NCI-H526 treated with DMSO at 0.1 percent for 48 hours (cell line): ENCODE results near the gene ANKS1A.
"Not testable (repeated sequence)": the region's sequence is repeated elsewhere in the genome, so short reads cannot be mapped to it uniquely, and the experiment has no call there.

Source experiments
- DNase-seq: peaks from one replicate; lab custom pipeline; 2025; lab: John Stamatoyannopoulos, UW

ANKS1A gene, protein sequence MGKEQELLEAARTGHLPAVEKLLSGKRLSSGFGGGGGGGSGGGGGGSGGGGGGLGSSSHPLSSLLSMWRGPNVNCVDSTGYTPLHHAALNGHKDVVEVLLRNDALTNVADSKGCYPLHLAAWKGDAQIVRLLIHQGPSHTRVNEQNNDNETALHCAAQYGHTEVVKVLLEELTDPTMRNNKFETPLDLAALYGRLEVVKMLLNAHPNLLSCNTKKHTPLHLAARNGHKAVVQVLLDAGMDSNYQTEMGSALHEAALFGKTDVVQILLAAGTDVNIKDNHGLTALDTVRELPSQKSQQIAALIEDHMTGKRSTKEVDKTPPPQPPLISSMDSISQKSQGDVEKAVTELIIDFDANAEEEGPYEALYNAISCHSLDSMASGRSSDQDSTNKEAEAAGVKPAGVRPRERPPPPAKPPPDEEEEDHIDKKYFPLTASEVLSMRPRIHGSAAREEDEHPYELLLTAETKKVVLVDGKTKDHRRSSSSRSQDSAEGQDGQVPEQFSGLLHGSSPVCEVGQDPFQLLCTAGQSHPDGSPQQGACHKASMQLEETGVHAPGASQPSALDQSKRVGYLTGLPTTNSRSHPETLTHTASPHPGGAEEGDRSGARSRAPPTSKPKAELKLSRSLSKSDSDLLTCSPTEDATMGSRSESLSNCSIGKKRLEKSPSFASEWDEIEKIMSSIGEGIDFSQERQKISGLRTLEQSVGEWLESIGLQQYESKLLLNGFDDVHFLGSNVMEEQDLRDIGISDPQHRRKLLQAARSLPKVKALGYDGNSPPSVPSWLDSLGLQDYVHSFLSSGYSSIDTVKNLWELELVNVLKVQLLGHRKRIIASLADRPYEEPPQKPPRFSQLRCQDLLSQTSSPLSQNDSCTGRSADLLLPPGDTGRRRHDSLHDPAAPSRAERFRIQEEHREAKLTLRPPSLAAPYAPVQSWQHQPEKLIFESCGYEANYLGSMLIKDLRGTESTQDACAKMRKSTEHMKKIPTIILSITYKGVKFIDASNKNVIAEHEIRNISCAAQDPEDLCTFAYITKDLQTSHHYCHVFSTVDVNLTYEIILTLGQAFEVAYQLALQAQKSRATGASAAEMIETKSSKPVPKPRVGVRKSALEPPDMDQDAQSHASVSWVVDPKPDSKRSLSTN

DNA sequence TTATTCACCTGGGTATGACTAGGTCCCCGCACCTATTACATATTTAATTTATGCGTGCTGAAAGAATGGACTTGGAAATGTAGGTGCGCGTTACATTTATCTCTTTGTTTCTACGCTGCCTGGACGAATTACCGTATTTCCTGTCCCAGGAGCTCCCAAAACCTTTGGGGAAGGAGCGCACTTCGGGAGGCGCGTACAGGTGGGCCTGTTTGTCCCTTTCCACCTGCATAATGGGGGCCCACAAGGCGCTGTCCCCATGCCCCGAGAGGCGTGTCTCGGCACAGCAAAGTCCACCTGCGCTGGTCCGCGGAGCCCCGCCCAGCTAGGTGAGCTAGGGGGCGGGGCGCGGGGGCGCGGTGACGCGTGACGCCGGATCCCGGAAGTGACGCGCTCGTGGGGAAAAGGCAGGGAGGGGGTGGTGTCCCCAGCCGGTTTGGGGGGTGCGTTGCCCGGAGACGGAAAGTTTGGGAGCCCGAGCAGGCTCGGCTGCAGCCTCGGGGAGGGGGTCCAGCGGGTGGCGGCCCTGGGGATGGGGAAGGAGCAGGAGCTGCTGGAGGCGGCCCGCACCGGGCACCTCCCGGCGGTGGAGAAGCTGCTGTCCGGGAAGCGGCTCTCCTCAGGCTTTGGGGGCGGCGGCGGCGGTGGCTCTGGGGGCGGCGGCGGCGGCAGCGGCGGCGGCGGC is at the start of gene ANKS1A:
Gene ANKS1A (plus strand): TSS at position 382 of the 682 bp plus-strand sequence. CDS start 148 bp downstream, at position 530.
- peak; percentile 68 for DNase-seq

DNA sequence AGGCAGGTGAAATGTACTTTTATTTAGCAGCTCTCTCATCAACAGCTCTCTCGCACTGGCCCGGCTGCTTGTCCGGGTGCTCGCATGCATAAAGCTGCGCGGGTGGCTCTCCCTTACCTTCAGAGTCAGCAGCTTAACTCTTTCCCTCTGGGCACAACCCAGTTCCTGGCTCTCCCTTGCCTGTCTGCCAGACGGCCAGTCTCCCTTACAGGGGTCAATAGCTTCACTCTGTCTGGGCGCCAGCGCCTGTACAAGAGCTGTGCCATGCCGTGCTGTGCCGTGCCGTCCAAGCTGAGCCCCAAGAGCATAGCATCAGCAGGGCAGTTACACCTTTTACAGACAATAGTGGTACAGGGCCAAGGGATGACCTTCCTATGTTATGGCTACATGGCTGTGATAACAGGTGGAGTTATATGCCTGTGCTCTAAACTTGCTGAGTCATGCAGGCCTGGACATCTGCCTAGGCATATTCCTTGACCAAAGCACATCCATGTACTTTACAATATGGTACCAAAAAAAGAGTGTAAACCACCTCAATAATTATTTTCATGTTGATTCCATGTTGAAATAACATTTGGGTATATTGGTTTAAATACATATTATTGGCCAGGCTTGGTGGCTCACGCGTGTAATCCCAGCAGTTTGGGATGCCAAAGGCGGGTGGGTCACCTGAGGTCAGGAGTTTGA is 49.2 kb upstream of the ANKS1A start:
- no peak for DNase-seq

DNA sequence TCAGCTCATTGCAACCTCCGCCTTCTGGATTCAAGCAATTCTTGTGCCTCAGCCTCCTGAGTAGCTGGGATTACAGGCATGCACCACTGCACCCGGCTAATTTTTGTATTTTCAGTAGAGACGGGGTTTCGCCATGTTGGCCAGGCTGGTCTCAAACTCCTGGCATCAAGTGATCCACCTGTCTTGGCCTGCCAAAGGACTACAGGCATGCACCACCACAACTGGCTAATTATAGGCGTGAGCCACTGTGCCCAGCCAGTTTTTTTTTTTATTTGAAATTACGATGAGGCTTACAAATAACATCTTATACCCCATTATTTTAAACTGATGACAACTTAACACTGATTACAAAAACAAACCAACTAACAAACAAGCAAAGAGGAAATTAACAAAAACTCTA is 40.0 kb upstream of the ANKS1A start:
- not testable (repeated sequence) for DNase-seq

GRCh38 chr6:34851361-34851760 is 37.7 kb upstream of the ANKS1A start:
- no peak for DNase-seq

- DNase-seq, result no peak
These were observed 36.5 kb upstream of the ANKS1A start for GRCh38 chr6:34852406-34853085.

DNA sequence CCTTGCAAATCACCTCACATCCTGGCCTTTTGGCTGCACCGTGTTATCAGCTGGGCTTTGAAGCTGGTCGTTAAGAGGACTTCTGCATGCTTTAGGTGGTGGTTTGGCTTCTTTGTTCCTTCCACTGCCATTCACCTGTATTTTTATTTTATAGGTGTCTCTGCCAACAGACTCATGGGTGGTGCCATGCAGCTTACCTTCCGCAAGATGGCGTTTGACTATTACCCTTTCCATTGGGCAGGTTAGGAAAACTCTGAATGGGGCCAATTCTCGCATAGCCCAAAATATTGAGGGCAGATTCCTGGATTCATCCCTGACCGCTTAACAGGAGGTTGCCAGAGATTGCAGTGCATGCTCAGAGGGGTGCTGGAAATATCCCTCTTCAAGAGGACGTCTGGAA is 33.6 kb upstream of the ANKS1A start:
- DNase-seq, result no peak

DNA sequence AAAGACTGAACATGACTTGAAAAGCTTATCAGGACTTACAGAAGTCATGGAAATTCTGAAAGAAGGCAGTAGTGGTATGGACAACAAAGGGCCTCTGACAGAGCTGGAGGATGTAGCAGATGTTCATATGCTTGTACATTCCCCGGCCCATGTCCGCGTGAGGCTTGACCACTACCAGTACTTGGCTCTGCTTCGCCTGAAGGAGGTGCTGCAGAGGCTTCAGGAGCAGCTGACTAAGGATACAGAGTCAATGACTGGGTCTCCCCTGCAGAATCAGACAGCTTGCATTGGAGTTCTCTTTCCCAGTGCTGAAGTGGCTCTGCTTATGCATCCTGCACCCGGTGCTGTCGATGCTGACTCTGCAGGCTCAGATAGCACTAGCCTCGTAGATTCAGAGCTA is 30.4 kb upstream of the ANKS1A start:
- DNase-seq, result no peak

GRCh38 chr6:34859951-34860350 is 29.1 kb upstream of the ANKS1A start:
- DNase-seq, result no peak

DNA sequence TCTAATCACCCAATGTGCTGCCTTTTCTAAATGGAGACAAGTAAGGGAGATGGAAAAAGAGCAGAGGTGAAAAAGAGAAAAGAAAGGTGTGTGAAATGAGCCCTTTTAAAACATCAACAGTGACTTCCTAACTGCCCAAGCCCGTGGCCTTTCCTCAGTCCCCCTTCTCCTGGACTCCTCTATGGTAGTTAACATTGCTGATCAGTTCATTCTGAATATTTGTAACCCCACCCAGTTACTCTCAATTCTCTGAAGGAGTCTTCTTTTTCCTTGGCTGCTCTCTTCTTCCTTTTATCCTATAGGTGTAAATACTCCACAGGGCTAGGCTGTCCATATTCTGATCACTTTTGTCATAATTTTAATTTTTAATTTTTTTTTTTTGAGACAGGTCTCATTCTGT is 28.3 kb upstream of the ANKS1A start:
- no peak for DNase-seq

GRCh38 chr6:34864007-34864406 is 25.0 kb upstream of the ANKS1A start:
- DNase-seq, result no peak

DNA sequence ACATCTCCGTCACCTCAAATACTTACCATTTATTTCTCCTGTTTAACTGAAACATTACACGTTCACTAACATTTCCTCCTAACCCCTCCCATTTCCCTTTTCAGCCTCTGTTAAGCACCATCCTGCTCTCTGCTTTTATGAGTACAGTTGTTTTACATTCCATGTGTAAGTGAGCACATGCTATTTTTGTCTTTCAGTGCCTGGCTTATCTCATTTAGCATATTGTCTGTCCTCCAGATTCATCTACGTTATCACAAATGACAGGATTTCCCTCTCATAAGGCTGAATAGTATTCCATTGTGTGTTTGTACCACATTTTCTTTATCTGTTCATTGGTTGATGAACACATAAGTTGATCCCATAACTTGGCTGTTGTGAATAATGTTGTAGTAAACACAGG is 23.9 kb upstream of the ANKS1A start:
- no peak for DNase-seq

- DNase-seq, result no peak
These were observed 22.5 kb upstream of the ANKS1A start for GRCh38 chr6:34866509-34866908.

DNA sequence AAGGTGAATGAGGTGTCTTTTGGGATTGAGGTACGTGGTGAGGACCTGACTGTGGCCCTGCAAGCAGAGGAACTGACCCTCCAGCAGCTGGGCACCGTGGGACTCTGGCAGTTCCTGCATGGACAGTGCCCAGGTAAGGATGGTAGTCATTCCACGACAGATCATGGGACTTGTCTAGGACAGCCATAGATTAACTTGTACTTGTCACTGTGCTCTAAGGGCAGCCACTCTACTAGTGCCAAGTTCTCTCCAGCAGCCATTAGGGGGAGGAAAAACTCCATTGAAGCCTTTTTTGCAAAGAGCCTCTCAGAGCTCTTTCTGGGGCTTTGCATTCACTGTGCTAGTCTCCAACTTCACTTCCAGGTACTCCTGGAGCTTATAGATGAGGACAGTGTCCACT is 21.6 kb upstream of the ANKS1A start:
- no peak for DNase-seq

GRCh38 chr6:34871853-34872252 is 17.2 kb upstream of the ANKS1A start:
- no peak for DNase-seq

DNA sequence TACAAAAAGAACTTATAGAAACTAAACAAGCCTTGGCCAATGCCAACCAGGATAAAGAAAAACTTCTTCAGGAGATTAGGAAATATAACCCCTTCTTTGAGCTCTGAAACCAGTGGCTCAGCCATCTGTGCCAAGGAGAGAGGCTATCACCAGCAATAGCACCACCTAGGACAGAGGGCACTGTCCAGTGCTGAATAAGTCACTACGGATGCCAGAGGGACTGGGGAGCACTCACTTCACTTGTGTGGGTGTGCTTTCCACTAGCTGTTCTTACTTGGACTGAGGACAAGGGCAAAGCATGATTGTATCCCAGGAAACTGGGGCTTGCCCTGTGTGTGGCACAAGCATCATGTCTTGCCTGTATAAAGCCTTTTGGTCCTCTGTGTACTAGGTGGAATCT is 16.7 kb upstream of the ANKS1A start:
- DNase-seq, result no peak

DNA sequence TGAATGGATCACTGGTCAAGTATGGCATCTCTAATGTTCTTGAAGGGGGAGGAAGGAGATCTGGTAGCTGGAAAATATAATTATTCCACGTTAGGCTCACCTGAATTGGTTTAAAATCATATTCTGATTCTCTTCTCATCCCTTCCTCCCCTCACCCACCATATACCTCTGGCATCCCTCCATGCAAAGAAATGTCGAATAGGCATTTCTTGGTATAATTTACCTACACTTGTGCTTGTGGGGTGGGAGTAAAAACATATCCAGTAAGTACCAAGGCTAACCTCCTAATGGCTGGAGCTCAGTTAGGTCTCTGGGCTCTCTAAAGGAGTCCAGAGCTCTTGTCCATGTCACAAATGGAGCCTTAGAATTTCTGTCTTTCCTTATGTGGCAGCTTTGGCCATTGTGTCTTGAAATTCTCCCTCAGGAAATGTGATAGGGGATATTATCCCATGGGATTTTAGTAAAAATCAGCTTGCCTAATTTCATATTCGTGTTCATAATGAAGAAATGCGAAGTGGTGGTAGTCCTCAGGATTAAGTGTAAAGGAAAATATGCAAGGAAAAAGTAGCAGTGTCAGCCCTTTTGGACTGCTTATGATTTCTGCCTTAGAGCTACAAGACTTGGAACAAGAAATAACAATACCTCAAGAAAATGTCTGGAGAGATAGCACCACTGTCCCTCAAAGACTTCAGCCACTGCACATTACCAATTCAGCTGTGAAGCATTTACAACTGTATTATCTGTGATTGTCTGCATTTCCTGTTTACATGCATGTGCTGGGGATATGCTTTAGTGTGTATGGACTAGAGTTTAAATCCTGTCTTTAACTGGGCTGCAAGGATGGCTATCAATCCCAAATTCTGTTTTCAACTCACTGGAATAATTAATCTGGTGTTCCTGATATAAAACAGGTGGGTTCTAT is 13.5 kb upstream of the ANKS1A start:
- no peak for DNase-seq

- DNase-seq, result no peak
These were observed 12.6 kb upstream of the ANKS1A start for GRCh38 chr6:34876472-34876871.

- no peak for DNase-seq
These were observed 11.8 kb upstream of the ANKS1A start for GRCh38 chr6:34877259-34877658.

DNA sequence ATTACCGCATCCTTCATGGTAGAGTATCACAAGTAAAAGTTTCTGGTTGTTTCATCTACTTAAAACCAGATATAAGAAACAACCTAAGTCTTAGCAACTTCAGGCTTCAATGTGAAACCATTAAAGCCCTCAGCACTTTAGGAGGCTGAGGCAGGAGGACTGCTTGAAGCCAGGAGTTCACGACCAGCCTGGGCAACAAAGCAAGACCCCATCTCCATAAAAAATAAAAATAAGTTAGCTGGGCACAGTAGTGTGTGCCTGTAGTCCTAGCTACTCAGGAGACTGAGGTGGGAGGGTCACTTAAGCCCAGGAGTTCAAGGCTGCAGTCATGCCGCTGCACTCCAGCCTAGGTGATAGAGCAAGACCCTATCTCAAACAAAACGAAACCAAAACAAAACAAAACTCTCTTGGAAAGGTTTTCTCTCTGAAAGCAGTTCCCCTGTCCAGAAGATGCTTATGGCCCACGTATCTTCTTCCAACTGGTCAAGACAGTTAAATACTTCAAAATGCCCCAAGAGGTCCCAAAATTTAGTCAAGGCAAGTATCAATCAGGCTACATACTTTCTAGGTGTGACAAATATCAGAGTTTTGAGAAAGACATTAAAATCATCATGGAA is 11.1 kb upstream of the ANKS1A start:
- DNase-seq, result no peak
